Activated effector memory CD4-positive, alpha-beta T cell treated with Interleukin-2 at 50 U/mL for 16 hours (primary cell): ENCODE results near the gene AATF.

Experiments used
- DNase-seq: peaks from one replicate; pipeline ENCODE4 v3.0.0-alpha.2; 2020

AATF gene

DNA sequence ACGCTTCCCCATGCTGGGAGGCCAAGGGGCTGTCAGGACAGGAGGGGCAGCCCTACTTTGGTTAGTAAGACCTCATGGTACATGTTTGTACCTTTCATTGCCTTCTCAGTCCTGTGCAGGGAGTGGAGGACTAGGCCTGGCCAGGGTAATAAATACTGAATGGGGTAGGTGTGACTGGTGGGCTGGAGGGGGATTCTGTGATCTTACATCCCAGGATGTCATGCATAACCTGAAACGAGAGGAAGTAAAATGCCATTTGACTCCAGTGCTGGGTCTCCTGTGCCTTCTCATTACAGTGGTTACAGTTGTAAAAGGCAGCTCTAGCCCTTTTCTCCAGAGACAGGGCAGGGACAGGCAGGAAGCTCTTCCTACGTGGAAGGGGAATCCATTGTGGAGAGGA, 138.2 kb downstream of the AATF start:
- no peak for DNase-seq

DNA sequence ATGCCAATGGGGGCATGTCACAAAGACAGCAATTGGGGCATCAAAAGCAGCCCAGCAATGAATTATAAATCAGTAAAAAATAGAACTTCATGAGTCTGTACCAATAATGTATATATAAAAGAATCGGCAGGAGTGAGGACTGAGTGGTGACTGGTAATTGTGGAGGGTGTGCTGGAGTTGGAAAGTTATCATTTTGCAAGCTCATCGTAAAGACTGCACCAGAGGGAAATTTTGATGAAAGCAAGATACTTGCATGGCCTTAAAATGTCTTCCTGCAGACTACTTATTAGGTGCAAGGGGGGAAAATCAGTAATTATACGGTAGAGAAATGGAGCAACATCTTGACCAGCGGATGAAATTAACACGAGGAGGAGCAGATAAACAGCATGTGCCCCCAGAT, 138.9 kb downstream of the AATF start:
- DNase-seq = no peak

DNA sequence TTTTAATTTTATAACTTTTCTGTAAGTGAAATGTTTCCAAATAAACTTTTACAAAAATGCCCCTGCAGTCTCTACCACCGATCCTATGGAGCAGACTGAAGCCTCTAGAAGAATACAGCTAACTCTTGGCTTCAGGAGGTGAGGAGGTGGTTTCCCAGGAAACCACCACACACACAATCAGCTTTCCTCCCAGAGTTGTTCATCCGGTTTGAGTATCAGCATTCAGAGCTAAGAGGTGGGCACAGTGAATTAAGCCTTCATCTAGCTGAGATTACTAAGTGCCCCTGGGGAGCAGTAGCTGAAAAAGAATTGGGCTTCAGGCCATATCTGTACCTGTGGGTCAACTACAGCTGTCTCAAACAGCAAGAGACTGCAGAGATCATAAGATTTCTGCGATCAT, 139.7 kb downstream of the AATF start:
- no peak for DNase-seq

DNA sequence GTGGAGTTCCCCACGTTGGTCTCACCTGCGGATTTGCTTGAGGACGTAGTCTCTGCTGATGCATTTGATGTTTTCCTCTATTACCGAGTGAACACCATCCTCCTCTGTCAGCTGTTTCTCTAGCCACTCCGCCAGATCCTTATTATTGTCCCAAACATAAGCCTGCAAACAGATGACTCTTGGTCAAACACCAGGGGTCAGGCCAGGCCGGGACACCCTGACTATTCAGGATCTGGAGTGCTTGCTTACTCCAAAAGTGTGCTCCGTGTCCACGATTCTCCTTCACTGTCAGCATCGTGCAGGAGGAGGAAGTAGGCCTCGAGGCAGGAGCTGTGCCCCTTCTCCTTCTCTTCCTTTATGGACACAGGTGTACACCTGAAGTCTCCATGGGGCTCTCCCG, 140.2 kb downstream of the AATF start:
- DNase-seq = no peak

DNA sequence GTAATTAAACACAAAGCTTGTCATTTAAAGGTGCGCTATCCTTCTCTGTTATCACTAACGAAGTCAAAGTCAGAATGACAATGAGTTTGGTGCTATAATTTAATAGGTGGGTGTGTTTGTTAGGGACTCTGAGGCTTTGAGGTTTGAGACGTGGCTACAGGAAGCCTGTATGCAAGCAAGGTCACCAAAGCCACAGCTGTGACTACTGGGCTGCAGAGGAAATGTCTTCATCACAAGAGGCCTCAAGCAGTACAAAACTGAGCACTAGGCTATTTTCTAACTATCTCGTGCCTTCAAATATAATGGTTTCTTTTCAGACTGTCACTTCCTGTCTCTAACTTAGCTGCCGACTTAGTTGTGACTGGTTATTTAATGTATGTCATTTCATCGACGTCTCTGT, 141.2 kb downstream of the AATF start:
- DNase-seq = peak; percentile 41

DNA sequence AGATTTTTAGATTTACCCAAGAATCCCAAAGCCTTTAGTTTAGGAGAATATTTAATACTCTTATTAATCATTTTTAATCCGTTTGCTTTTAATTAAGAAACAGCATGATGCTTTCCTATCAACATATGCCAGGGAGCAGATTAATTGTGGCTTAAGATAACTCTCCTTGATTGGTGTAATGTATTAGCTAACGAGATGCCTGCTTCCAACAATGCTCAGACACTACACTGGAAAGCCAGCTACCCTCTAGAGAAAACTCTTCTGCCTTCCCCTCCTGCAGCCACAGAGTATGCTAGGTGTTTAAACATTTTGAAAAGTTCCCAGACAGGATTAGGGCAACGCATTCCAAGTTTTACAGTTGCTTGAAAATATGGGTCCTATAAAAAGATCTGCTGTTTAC, 142.2 kb downstream of the AATF start:
- DNase-seq = no peak

DNA sequence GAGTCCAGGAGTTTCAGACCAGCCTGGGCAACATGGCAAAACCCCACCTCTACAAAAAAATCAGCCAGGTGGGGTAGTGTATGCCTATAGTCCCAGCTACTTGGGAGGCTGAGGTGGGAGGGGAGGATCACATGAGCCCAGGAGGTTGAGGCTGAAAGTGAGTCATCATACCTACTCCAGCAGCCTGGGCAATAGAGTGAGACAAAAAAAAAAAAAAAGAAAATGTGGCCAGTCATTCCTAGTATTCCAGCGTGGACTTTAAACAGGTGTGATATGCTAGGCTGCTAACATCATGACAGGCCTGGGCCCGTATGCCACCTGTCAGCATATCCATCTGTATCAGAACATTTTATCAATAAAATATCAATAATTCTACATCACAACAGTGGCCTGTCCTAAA, 143.3 kb downstream of the AATF start:
- no peak for DNase-seq

DNA sequence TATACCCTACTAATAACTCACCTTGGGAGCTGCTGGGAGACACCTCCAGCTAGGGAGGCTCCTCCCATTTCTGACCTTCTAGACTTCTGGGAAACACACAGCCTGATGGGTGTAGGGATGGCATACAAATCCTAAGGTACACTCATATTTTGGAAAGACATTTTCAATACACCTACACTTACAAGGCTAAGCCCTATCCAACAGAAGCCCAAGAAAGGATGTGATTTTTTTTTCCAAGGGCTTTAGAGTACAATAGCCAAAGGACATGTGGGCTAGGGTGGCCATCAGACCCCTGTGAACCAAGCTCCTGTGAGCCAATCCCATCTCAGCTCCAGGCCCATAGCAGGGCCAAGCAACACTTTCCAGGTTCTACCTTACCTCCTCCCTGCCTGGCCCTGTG, 143.9 kb downstream of the AATF start:
- no peak for DNase-seq

DNA sequence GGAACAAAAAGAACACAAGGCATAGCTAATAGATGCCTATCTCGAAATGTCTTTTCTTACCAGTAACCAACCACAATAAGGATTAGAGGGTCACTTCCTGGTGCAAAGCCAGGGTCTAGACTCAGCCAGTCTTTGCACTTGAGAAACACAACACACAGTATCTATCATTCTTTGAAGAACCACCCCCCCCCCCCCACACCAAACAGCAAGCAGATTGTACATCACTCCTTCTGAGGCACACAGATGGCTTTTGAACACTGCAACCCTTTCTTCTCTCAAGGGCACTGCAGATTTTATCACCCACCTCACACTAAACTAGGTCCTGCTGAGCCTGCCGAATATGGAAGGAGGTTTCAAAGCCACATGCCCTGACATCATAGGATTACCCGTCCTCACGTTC, 145.6 kb downstream of the AATF start:
- no peak for DNase-seq

DNA sequence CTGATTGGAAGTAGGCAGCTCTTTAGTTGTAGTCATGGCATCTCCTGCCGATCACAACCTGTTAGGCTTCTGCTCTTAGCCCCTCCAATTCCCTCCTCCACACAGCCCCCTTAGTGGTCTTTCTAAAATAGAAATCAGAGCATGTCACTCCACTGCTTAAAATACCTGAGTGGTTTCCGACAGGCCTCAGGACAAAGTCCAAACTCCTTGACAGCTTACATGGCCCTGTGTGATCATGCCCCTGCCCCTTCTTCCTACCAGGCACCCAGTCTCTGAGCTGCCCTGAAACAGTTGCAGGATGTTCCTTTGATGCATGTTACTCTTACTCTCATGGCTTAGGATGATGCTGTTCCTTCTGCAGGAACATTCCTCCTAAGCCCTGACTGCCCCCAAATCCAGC, 147.3 kb downstream of the AATF start:
- DNase-seq = no peak

DNA sequence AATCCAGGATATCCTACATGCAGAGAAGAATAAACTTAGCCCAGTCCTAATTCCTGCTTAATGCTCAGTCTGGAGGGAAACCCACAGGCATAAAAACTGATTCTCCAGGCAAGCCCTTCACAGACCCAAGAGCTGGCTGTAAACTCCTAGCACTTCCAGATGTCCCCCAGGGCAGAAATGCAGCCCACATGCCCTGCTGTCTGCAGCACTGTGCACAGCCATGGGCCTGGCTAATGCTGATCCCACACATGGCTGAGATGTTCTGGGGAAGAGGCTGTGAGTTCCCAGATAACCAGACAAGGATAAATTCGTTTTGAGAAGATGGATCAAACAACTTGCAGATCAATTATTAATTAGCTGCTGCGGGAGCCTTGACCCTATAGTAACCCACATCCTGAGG, 148.4 kb downstream of the AATF start:
- no peak for DNase-seq

DNA sequence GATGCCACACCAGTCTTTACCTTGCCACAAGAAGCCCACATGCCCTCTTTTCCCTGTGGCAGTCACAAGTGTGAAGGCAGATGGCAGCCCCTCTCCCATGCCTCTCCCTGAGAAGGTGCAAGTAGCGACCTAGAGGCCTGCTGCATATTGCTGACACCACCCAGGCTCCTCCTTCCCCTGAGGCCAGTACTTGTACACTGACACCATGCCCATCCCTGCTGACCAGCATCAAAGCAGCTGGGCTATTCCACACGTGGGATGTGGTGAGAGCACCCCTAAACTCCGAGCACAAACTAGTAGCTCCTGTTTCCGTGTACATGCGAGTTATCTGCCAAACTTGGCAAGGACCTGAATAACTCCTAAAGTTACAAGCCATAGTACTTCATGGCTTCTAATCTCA, 149.4 kb downstream of the AATF start:
- DNase-seq = no peak

DNA sequence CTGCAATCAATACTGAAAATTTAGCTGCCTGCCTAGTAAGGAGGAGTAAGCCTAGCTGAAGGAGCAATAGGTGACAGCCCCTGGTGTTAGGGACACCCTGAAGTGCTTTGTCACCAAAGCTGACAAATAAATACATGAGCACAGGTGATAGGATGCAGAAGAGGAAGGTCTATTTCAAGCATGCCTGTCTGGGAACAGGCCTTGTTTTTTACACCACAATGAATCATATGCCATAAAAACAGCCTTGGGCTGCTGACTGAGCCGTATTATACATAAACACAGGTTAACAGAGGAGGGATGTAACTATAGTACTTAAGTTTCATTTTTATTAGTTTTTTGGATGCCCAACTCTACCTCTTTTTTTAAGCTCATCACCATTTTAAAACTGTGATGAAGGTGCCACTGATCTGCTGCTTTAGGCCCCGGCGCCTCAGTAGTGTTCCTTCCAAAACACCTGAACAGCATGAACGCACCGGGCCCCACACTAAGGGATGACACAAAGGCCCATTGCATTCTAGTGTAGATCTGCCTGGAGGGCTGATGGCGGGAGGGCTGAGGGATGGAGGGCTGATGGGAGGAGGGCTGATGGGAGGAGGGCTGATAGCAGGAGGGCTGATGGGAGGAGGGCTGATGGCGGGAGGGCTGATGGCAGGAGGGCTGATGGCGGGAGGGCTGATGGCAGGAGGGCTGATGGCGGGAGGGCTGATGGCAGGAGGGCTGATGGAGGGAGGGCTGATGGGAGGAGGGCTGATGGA, 150.3 kb downstream of the AATF start:
- no peak for DNase-seq

DNA sequence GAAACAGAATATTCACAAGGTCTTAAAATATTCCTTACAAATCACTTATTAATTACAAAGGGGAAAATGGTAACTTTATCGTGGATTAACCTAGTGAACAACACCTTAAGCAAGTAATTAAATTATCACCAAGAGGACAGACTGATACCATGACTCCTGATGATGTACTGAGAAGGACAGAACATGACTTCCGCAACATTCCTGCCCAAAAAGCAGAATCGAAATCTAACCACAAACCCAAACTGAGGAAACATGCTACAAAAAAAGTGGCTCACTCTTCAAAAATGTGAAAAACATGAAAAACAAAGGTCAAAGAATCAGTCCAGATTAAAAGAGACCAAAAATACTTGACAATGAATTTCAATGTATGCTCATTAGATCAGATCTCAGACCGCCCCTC, 151.5 kb downstream of the AATF start:
- DNase-seq = no peak

DNA sequence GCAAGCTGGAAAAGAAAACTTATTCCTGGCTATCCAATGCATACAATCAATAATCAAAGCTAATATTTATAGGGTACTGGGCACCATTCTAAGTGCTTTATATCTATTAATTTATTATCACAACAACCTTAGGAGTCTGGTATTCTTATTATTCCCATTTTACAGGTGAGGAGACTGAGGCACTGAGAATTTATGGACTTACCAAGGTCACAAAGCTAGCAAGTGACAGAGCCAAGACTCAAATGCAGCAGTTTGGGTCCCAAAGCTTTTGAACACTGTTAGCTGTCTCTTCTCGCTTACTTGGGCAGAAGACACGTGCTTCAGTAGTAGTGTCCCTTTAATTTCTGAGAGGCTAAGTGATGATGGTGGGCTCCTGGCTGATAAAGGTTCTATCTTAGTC, 152.6 kb downstream of the AATF start:
- no peak for DNase-seq

DNA sequence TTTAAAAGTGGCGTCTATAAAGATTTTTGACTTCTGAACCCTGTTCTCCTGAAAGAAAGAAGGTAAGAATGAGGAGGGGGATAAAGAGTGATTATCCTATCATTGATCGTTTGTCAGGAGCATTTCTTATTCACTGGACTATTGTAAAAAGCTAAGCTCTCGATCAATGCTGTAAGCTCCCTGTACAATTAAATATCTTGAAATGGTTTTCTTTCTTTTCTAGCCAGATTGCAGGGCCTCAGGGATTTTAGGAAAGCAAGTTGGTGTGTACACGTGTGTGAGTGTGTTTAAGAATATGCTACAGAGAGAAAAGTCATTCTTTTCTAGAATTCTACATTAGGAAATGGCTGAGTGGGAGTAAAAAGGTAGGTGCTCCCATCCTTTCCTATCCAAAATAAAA, 154.5 kb downstream of the AATF start:
- DNase-seq = no peak

DNA sequence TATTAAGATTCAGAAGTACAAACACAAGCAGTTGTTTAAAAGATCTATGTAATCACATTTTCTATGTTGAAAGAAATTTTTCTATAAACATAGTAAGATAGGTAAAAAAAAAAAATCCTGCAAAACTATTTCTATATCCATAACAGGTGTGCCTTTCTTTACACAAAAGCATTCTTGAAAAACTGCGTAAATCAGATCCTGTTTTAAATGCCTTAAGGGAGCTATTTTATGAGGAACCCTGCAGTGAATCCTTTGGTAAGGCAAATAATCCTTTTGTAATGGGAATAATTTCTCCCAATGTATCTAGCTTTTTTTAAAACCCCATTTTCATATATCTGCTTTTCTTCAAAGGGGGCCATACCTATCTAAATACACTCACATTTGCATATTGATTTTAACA, 157.3 kb downstream of the AATF start:
- DNase-seq = no peak
